HepG2 (cell line): Measurements from ENCODE around the gene SLC39A10. TPM values are rescaled to one million over a fixed set of nuclear protein-coding genes. Genes with fewer than 3 reads are reported as not detected.

ENCODE experiments used
- EEA1 ChIP-seq: sonication (generic); formaldehyde crosslinking; IDR thresholded peaks from 2 replicates; pipeline ENCODE4 v1.5.1; 2020; ENCODE audit warnings: mild to moderate bottlenecking, missing genetic modification reagents, borderline replicate concordance
- HOMEZ ChIP-seq: IDR thresholded peaks from 2 replicates; pipeline ENCODE4 v1.6.1; 2016; ENCODE audit warnings: low read depth
- MAF1 ChIP-seq: sonication (generic); formaldehyde crosslinking; IDR thresholded peaks from 2 replicates; pipeline ENCODE4 v1.5.0; 2020; ENCODE audit warnings: missing genetic modification reagents, borderline replicate concordance
- MYNN ChIP-seq: sonication (generic); formaldehyde crosslinking; IDR thresholded peaks from 2 replicates; pipeline ENCODE4 v1.4.0; 2020; ENCODE audit warnings: mild to moderate bottlenecking, low read depth, missing genetic modification reagents
- NONO ChIP-seq, 2 experiments: fragments of 450-650 bp in 1 of 2; sonication (generic) in 1 of 2; formaldehyde crosslinking in 1 of 2; IDR thresholded peaks in 1 of 2; conservative IDR thresholded peaks in 1 of 2; 2 replicates each; pipeline versions ENCODE4 v1.6.1 to v1.8.0; 2017 to 2022; ENCODE audit warnings: mild to moderate bottlenecking in 1 of 2, missing genetic modification reagents in 1 of 2, moderate library complexity in 1 of 2
- PBX3 ChIP-seq: sonication (generic); formaldehyde crosslinking; IDR thresholded peaks from 2 replicates; pipeline ENCODE4 v1.8.1; 2023; ENCODE audit warnings: missing genetic modification reagents, inconsistent platforms, borderline replicate concordance
- RAD51 ChIP-seq: fragments of 450-650 bp; IDR thresholded peaks from 2 replicates; pipeline ENCODE4 v1.6.1; 2016; ENCODE audit warnings: borderline replicate concordance
- RFXANK ChIP-seq: IDR thresholded peaks from 2 replicates; pipeline ENCODE4 v1.6.1; 2016
- RORA ChIP-seq: sonication (generic); formaldehyde crosslinking; IDR thresholded peaks from 2 replicates; pipeline ENCODE4 v1.5.0; 2020; ENCODE audit warnings: mild to moderate bottlenecking, missing genetic modification reagents, moderate library complexity
- TBX3 ChIP-seq: fragments of 450-650 bp; IDR thresholded peaks from 2 replicates; pipeline ENCODE4 v1.6.1; 2017; ENCODE audit warnings: antibody characterized with exemption, mild to moderate bottlenecking, inconsistent platforms, borderline replicate concordance
- ZNF33A ChIP-seq: sonication (generic); formaldehyde crosslinking; IDR thresholded peaks from 2 replicates; pipeline ENCODE4 v1.5.1; 2020; ENCODE audit warnings: missing genetic modification reagents, mild to moderate bottlenecking, moderate library complexity, borderline replicate concordance
- ZNF644 ChIP-seq: IDR thresholded peaks from 2 replicates; pipeline ENCODE4 v1.6.1; 2016; ENCODE audit warnings: low read depth
- ZNF646 ChIP-seq: sonication (generic); formaldehyde crosslinking; IDR thresholded peaks from 2 replicates; pipeline ENCODE4 v1.9.0; 2021; ENCODE audit warnings: mild to moderate bottlenecking, missing genetic modification reagents
- polyA plus RNA-seq, 8 experiments: library from polyadenylated mRNA; depleted of rRNA in 3 of 8; stranded (reverse) in 7 of 8; unstranded in 1 of 8; fragments of >200 nt; fragmentation: Illumina TruSeq in 4 of 8; extraction: Trizol in 4 of 8; gene quantifications; 2 replicates each; pipeline versions ENCODE4 v1.2.1 to v1.2.3, GENCODE V29; 2011 to 2016; ENCODE audit warnings: low read depth in 4 of 8, missing spikeins in 1 of 8, mixed read lengths in 1 of 8; ENCODE audit not compliant: insufficient read depth in 1 of 8
- total RNA-seq, 5 experiments: library from RNA; depleted of rRNA; stranded (reverse); fragments of >200 nt; fragmentation: Illumina TruSeq; extraction: Trizol; gene quantifications; 2 replicates each; pipeline ENCODE4 v1.2.3, GENCODE V29; 2016; ENCODE audit warnings: low read depth in 1 of 5
- TF ChIP-seq, protein P1 (sequence below): sonication (generic); formaldehyde crosslinking; IDR thresholded peaks from 2 replicates; pipeline ENCODE4 v1.5.0; 2020; ENCODE audit warnings: missing genetic modification reagents
- TF ChIP-seq, protein P2 (sequence below): sonication (generic); formaldehyde crosslinking; IDR thresholded peaks from 2 replicates; pipeline ENCODE4 v1.5.0; 2020; ENCODE audit warnings: missing genetic modification reagents

The SLC39A10 gene
- total and polyA plus RNA-seq, 2 of the 13 experiments (the other 11 are each of a cell fraction or from before 2014, with no cell fraction given), result 13.2 to 21.0 TPM

- TF ChIP-seq ZNF646 (CRISPR knock-in tag) (peak; percentile 46; the same call in 1 of the 2 replicates), EEA1 (CRISPR knock-in tag) (no peak), ZNF644 (CRISPR knock-in tag) (no peak), NONO (IDR thresholded peaks at IDR 0.05) (no peak), NONO (CRISPR knock-in tag; conservative IDR thresholded peaks at IDR 0.05) (no peak), RORA (no peak), PBX3 (CRISPR knock-in tag) (0 out of 2 replicates have a peak, but pooled peaks have one; percentile 33), HOMEZ (CRISPR knock-in tag) (no peak), TBX3 (no peak), RFXANK (CRISPR knock-in tag) (no peak), MAF1 (CRISPR knock-in tag) (0 out of 2 replicates have a peak, but pooled peaks have one; percentile 27), MYNN (no peak), RAD51 (peak; percentile 48; the same call in 1 of the 2 replicates), ZNF33A (CRISPR knock-in tag) (0 out of 2 replicates have a peak, but pooled peaks have one; percentile 18)
- TF ChIP-seq, protein P1, sequence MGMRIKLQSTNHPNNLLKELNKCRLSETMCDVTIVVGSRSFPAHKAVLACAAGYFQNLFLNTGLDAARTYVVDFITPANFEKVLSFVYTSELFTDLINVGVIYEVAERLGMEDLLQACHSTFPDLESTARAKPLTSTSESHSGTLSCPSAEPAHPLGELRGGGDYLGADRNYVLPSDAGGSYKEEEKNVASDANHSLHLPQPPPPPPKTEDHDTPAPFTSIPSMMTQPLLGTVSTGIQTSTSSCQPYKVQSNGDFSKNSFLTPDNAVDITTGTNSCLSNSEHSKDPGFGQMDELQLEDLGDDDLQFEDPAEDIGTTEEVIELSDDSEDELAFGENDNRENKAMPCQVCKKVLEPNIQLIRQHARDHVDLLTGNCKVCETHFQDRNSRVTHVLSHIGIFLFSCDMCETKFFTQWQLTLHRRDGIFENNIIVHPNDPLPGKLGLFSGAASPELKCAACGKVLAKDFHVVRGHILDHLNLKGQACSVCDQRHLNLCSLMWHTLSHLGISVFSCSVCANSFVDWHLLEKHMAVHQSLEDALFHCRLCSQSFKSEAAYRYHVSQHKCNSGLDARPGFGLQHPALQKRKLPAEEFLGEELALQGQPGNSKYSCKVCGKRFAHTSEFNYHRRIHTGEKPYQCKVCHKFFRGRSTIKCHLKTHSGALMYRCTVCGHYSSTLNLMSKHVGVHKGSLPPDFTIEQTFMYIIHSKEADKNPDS (CRISPR knock-in tag), result no peak
- TF ChIP-seq, protein P2, sequence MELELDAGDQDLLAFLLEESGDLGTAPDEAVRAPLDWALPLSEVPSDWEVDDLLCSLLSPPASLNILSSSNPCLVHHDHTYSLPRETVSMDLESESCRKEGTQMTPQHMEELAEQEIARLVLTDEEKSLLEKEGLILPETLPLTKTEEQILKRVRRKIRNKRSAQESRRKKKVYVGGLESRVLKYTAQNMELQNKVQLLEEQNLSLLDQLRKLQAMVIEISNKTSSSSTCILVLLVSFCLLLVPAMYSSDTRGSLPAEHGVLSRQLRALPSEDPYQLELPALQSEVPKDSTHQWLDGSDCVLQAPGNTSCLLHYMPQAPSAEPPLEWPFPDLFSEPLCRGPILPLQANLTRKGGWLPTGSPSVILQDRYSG (CRISPR knock-in tag), result no peak
These were observed 861 bp downstream of the SLC39A10 start (continued) for GRCh38 chr2:195657634-195658540.
